ENCODE data around the gene GNB3.

DNA sequence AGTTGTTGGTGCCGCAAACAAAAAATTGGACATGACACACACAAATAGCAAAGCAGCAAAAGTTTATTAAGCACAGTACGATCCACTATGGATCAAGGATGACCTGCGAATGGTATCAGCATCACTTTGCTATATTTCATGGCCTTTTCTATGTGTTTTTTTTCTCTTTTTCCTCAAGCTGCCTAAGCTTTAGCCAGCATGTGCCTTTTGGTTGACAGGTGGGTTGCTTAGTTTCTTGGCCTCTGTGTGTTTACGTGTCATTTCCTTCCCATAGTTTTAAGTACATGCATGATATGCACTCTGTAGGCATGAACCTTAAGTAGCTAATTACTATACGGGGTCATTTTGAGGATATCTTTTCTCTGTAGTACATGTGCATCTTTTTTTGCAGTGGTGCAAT lies 41.6 kb upstream of the GNB3 start:
- TF ChIP-seq ARNTL (CRISPR knock-in tag; IDR thresholded peaks at IDR 0.05; ENCODE audit: borderline replicate concordance, low read depth) (no peak), TCF4 (CRISPR knock-in tag; IDR thresholded peaks at IDR 0.05; ENCODE audit: borderline replicate concordance) (no peak)

Data from SK-N-SH treated with all-trans-retinoic acid at 6 μM for 48 hours (cell line).